Upper lobe of left lung (tissue), 4 donors: ENCODE measurements around the gene RHOG.

Source experiments
- POLR2A ChIP-seq, 4 donors: fragments of 450-650 bp; IDR thresholded peaks; one replicate each; pipeline ENCODE4 v1.5.1; 2016 to 2017; ENCODE audit warnings: antibody characterized with exemption in 4 of 4, mild to moderate bottlenecking in 2 of 4
- TF ChIP-seq, protein P1 (sequence below), 6 experiments: fragments of 450-650 bp in 4 of 6; fragments of 200-600 bp in 2 of 6; sonication (generic) in 2 of 6; IDR thresholded peaks; one replicate each; pipeline ENCODE4 v1.5.1; 2016 to 2019; ENCODE audit warnings: antibody characterized with exemption in 6 of 6

DNA sequence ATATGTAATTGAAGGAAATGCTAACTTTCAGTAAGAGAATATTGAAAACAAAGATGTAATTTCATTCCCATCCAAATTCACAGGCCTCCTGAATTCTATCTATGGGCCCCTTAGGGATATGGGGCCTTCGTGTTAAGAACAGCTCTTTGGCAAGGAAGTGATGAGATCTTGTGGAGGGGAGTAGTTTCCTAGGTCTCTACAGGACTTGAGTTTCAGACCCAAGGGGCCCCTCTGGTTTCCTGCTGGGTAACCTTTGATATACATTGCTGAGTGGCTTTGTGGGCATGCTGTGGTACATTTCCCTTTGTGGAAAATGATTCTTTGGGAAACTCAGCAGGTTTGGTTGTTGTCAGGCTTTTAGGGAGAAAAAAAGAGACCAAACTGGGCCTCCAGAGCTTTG is 20.9 kb upstream of the RHOG start:
- TF ChIP-seq, protein P1, sequence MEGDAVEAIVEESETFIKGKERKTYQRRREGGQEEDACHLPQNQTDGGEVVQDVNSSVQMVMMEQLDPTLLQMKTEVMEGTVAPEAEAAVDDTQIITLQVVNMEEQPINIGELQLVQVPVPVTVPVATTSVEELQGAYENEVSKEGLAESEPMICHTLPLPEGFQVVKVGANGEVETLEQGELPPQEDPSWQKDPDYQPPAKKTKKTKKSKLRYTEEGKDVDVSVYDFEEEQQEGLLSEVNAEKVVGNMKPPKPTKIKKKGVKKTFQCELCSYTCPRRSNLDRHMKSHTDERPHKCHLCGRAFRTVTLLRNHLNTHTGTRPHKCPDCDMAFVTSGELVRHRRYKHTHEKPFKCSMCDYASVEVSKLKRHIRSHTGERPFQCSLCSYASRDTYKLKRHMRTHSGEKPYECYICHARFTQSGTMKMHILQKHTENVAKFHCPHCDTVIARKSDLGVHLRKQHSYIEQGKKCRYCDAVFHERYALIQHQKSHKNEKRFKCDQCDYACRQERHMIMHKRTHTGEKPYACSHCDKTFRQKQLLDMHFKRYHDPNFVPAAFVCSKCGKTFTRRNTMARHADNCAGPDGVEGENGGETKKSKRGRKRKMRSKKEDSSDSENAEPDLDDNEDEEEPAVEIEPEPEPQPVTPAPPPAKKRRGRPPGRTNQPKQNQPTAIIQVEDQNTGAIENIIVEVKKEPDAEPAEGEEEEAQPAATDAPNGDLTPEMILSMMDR (IDR thresholded peaks at IDR 0.05) = no peak
- no peak for TF ChIP-seq POLR2A (IDR thresholded peaks at IDR 0.05)
